GM06990 (cell line): ENCODE results near the gene RBM12.

Source experiments
- DNase-seq: peaks from one replicate; pipeline ENCODE4 v3.0.0-alpha.2; 2011; ENCODE audit not compliant: insufficient read length; ENCODE audit errors: extremely low read depth
- H3K27me3 ChIP-seq: replicated peaks from 2 replicates; pipeline ENCODE4 v1.6.0; 2011; ENCODE audit warnings: low read length; ENCODE audit not compliant: control insufficient read depth, insufficient read depth
- H3K36me3 ChIP-seq: 2 replicates; pipeline ENCODE4 v1.5.1; 2011; ENCODE audit warnings: low read length; ENCODE audit not compliant: control insufficient read depth, insufficient read depth
- H3K4me3 ChIP-seq: replicated peaks from 2 replicates; pipeline ENCODE4 v1.5.1; 2011; ENCODE audit warnings: low read depth, mild to moderate bottlenecking, control low read depth, low read length
- CTCF ChIP-seq: IDR thresholded peaks from 2 replicates; pipeline ENCODE4 v1.5.1; 2011; ENCODE audit warnings: low read length, control low read depth, mild to moderate bottlenecking, inconsistent platforms; ENCODE audit not compliant: insufficient read depth, poor library complexity, severe bottlenecking

The RBM12 gene

DNA sequence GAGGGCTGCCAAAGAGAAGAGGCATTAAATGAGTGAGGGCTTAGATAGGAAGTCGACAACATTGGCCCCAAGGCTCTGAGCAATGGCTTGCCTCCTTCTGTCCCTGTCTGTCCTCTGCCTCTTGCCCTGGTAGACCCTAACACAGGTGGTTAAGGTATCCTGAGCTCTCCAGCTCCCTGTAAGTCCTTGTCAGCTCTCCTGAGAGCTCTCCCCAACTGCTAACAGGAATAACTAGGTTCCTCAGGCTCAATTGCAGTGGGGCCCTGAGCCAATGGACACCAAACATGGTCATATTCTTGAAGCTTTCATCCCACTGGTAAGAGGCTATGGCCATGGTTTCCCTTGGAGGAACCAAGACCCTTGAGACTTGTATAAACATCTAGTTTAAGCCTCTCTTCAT, 5.0 kb upstream of the RBM12 start:
- Histone ChIP-seq H3K4me3 (no peak overlapping the region), H3K27me3 (no peaks in the 10 kb centered on the region), H3K36me3 (peaks cover 10% of the 10 kb centered on the region)
- no peak for TF ChIP-seq CTCF
- DNase-seq: no peak

GRCh38 chr20:35669221-35669620, 4.5 kb upstream of the RBM12 start:
- Histone ChIP-seq H3K27me3 (no peaks in the 10 kb centered on the region), H3K4me3 (no peak overlapping the region), H3K36me3 (peaks cover 9% of the 10 kb centered on the region)
- TF ChIP-seq CTCF: no peak
- DNase-seq: no peak

GRCh38 chr20:35665949-35666288, 1.2 kb upstream of the RBM12 start:
- TF ChIP-seq CTCF: no peak
- H3K36me3 ChIP-seq: peaks cover 7% of the 10 kb centered on the region

GRCh38 chr20:35663516-35664465, 909 bp downstream of the RBM12 start:
- DNase-seq: peak; percentile 63
- TF ChIP-seq CTCF: no peak
- H3K36me3 ChIP-seq: no peaks in the 10 kb centered on the region

More at GRCh38 chr20:35665949-35666288, 1.2 kb upstream of the RBM12 start:
- DNase-seq: no peak
- H3K27me3 ChIP-seq: no peaks in the 10 kb centered on the region
- H3K4me3 ChIP-seq: no peak overlapping the region

GRCh38 chr20:35662551-35662950, 2.1 kb downstream of the RBM12 start:
- no peak for TF ChIP-seq CTCF
- H3K36me3 ChIP-seq: no peaks in the 10 kb centered on the region

More at GRCh38 chr20:35663516-35664465, 909 bp downstream of the RBM12 start:
- no peaks in the 10 kb centered on the region for H3K27me3 ChIP-seq
- H3K4me3 ChIP-seq: peak overlapping the region; percentile 96

More at GRCh38 chr20:35662551-35662950, 2.1 kb downstream of the RBM12 start:
- peak overlapping the region; percentile 96 for H3K4me3 ChIP-seq
- DNase-seq: no peak
- no peaks in the 10 kb centered on the region for H3K27me3 ChIP-seq
